CD14-positive monocyte (primary cell): ENCODE measurements around the gene TGFB2. TPM values are rescaled to one million over a fixed set of nuclear protein-coding genes. Genes with fewer than 3 reads are reported as not detected.

Experiments used
- DNase-seq, 3 donors: peaks; one replicate each; pipeline ENCODE4 v3.0.0-alpha.2; 2011 to 2022
- H2AFZ ChIP-seq: 2 replicates; pipeline ENCODE4 v1.6.0; 2012; ENCODE audit warnings: mild to moderate bottlenecking, low read depth, low read length, inconsistent platforms; ENCODE audit not compliant: insufficient read depth, poor library complexity, severe bottlenecking
- H3K27ac ChIP-seq, 2 donors: 1 replicate in 1 of 2; 2 replicates in 1 of 2; pipeline ENCODE4 v1.5.1; 2012 to 2013; ENCODE audit warnings: low read length in 2 of 2, control low read depth in 1 of 2, inconsistent platforms in 1 of 2, low read depth in 1 of 2, mild to moderate bottlenecking in 1 of 2
- H3K27me3 ChIP-seq, 2 donors: one replicate each; pipeline versions ENCODE4 v1.6.0 to v1.6.1; 2011 to 2013; ENCODE audit warnings: low read length in 2 of 2; ENCODE audit not compliant: control insufficient read depth in 2 of 2, insufficient read depth in 2 of 2
- H3K36me3 ChIP-seq, 2 donors: replicated peaks in 1 of 2; 1 replicate in 1 of 2; 2 replicates in 1 of 2; pipeline versions ENCODE4 v1.5.1 to v1.6.1; 2012 to 2013; ENCODE audit warnings: low read length in 2 of 2, control low read depth in 1 of 2, inconsistent platforms in 1 of 2, mild to moderate bottlenecking in 1 of 2; ENCODE audit not compliant: insufficient read depth in 2 of 2, control insufficient read depth in 1 of 2
- H3K4me1 ChIP-seq, 2 donors: 1 replicate in 1 of 2; 2 replicates in 1 of 2; pipeline versions ENCODE4 v1.5.1 to v1.6.1; 2012 to 2013; ENCODE audit warnings: low read length in 2 of 2, control low read depth in 1 of 2, inconsistent platforms in 1 of 2, mild to moderate bottlenecking in 1 of 2, moderate library complexity in 1 of 2; ENCODE audit not compliant: insufficient read depth in 2 of 2, control insufficient read depth in 1 of 2
- H3K4me2 ChIP-seq: replicated peaks from 2 replicates; pipeline ENCODE3; 2012; ENCODE audit warnings: low read length, moderate library complexity, mild to moderate bottlenecking; ENCODE audit not compliant: poor library complexity, severe bottlenecking; ENCODE audit errors: extremely low read depth
- H3K4me3 ChIP-seq, 3 experiments: fragments of 200-600 bp in 1 of 3; sonication (generic) in 1 of 3; replicated peaks in 1 of 3; 1 replicate in 2 of 3; 2 replicates in 1 of 3; pipeline ENCODE4 v1.5.1; 2011 to 2013; ENCODE audit warnings: low read length in 3 of 3, mild to moderate bottlenecking in 3 of 3, control low read depth in 2 of 3, low read depth in 2 of 3, inconsistent platforms in 1 of 3, moderate library complexity in 1 of 3
- H3K79me2 ChIP-seq: 2 replicates; pipeline ENCODE4 v1.6.0; 2012; ENCODE audit warnings: mild to moderate bottlenecking, control low read depth, inconsistent platforms, low read length, moderate library complexity; ENCODE audit not compliant: insufficient read depth
- H3K9ac ChIP-seq: 2 replicates; pipeline ENCODE4 v1.6.0; 2017; ENCODE audit warnings: low read length, mild to moderate bottlenecking; ENCODE audit not compliant: insufficient read depth, poor library complexity, severe bottlenecking
- H3K9me3 ChIP-seq, 2 donors: replicated peaks in 1 of 2; 1 replicate in 1 of 2; 2 replicates in 1 of 2; pipeline versions ENCODE4 v1.5.1 to v1.6.1; 2012 to 2013; ENCODE audit warnings: low read length in 2 of 2, control low read depth in 1 of 2; ENCODE audit not compliant: control insufficient read depth in 1 of 2, insufficient read depth in 1 of 2
- H4K20me1 ChIP-seq: 2 replicates; pipeline ENCODE4 v1.6.0; 2012; ENCODE audit warnings: mild to moderate bottlenecking, low read length, control low read depth, moderate library complexity; ENCODE audit not compliant: insufficient read depth
- H3K27ac Mint-ChIP-seq, 7 donors: one replicate each; pipeline ENCODE4 v1.8.0; 2020; ENCODE audit warnings: mild to moderate bottlenecking in 7 of 7, mixed read lengths in 7 of 7, moderate library complexity in 6 of 7, inconsistent platforms in 2 of 7
- H3K27me3 Mint-ChIP-seq, 3 donors: one replicate each; pipeline ENCODE4 v1.8.0; 2021 to 2022; ENCODE audit warnings: low read depth in 3 of 3, mild to moderate bottlenecking in 3 of 3, mixed read lengths in 3 of 3, moderate library complexity in 3 of 3, inconsistent platforms in 1 of 3
- H3K36me3 Mint-ChIP-seq, 2 donors: one replicate each; pipeline ENCODE4 v1.8.0; 2020; ENCODE audit warnings: mixed read lengths in 2 of 2, inconsistent platforms in 1 of 2, mild to moderate bottlenecking in 1 of 2
- H3K4me1 Mint-ChIP-seq: one replicate; pipeline ENCODE4 v1.8.0; 2020; ENCODE audit warnings: mild to moderate bottlenecking, mixed read lengths
- H3K4me3 Mint-ChIP-seq, 2 donors: one replicate each; pipeline ENCODE4 v1.8.0; 2020; ENCODE audit warnings: mild to moderate bottlenecking in 2 of 2, mixed read lengths in 2 of 2, moderate library complexity in 1 of 2
- H3K9me3 Mint-ChIP-seq, 7 donors: one replicate each; pipeline ENCODE4 v1.8.0; 2020 to 2022; ENCODE audit warnings: mixed read lengths in 7 of 7, mild to moderate bottlenecking in 6 of 7, moderate library complexity in 6 of 7, inconsistent platforms in 2 of 7
- CTCF ChIP-seq: fragments of 200-600 bp; IDR thresholded peaks from one replicate; pipeline ENCODE4 v1.8.0; 2022; ENCODE audit warnings: antibody characterized with exemption, mild to moderate bottlenecking
- WGBS: methylation state at CpG from one replicate; pipeline ENCODE4 v1.1.5; 2013; ENCODE audit warnings: missing lambda C conversion rate; ENCODE audit not compliant: insufficient coverage; 5-methylcytosine and 5-hydroxymethylcytosine counted together
- intact Hi-C, 2 donors: fragments of 100-400 bp; cut with micrococcal nuclease; formaldehyde crosslinking; loops; one replicate each; pipeline versions ENCODE4 v1.15.0 to v1.15.1; 2023
- polyA plus RNA-seq, 3 donors: library from polyadenylated mRNA; depleted of rRNA in 1 of 3; unstranded in 2 of 3; stranded (reverse) in 1 of 3; fragments of 300-500 nt in 2 of 3; fragments of >200 nt in 1 of 3; fragmentation: Illumina TruSeq in 2 of 3; gene quantifications; 1 replicate in 2 of 3; 2 replicates in 1 of 3; pipeline ENCODE4 v1.2.3, GENCODE V29; 2012 to 2021

The TGFB2 gene
- polyA plus RNA-seq, 3 donors: 0.01 TPM; not detected in 2

- H3K4me3 Mint-ChIP-seq: peak overlapping the region in 1 of 2 donors; percentile 53
- Histone ChIP-seq H3K9me3 (no peaks in the 10 kb centered on the region), H3K4me2 (peak overlapping the region; percentile 24), H4K20me1 (no peaks in the 10 kb centered on the region), H3K79me2 (no peaks in the 10 kb centered on the region), H3K27me3 (peaks cover 42 to 46% of the 10 kb centered on the region in 2 donors), H3K27ac (no peak overlapping the region), H3K36me3 (no peaks in the 10 kb centered on the region), H3K9ac (no peak overlapping the region), H3K4me1 (peaks cover 41 to 47% of the 10 kb centered on the region in 2 donors), H3K4me3 (no peak overlapping the region), H2AFZ (no peak overlapping the region)
- WGBS: no CpG with 5 or more reads among the region's 7 CpGs
- no peak for DNase-seq
- H3K9me3 Mint-ChIP-seq: peaks cover 0 to 12% (median 7%) of the 10 kb centered on the region in 7 donors
- peaks cover 10% of the 10 kb centered on the region in 2 donors for H3K36me3 Mint-ChIP-seq
- no peak overlapping the region for H3K27ac Mint-ChIP-seq
- intact Hi-C loops: no loop called here
- peaks cover 40% of the 10 kb centered on the region for H3K4me1 Mint-ChIP-seq
- peaks cover 9 to 36% (median 17%) of the 10 kb centered on the region in 3 donors for H3K27me3 Mint-ChIP-seq
- TF ChIP-seq CTCF: no peak
These were observed 4.9 kb downstream of the TGFB2 start for GRCh38 chr1:218350035-218350525.

- H3K27me3 Mint-ChIP-seq: peaks cover 9 to 35% (median 17%) of the 10 kb centered on the region in 3 donors
- H3K27ac ChIP-seq: no peak overlapping the region
These were observed 5.7 kb downstream of the TGFB2 start for GRCh38 chr1:218350801-218351266.

More at GRCh38 chr1:218350801-218351266, 5.7 kb downstream of the TGFB2 start:
- Histone ChIP-seq H3K9me3 (no peaks in the 10 kb centered on the region), H3K4me3 (peak overlapping the region in 2 of 3 experiments; percentile 70 to 83), H4K20me1 (no peaks in the 10 kb centered on the region), H3K36me3 (no peaks in the 10 kb centered on the region), H3K9ac (no peak overlapping the region), H3K79me2 (no peaks in the 10 kb centered on the region), H3K4me1 (peaks cover 34 to 39% of the 10 kb centered on the region in 2 donors), H3K27me3 (peaks cover 36 to 40% of the 10 kb centered on the region in 2 donors), H2AFZ (no peak overlapping the region), H3K4me2 (peak overlapping the region; percentile 76)
- H3K9me3 Mint-ChIP-seq: peaks cover 0 to 12% (median 7%) of the 10 kb centered on the region in 7 donors
- WGBS: no CpG with 5 or more reads among the region's 2 CpGs
- peak overlapping the region; percentile 83 to 92 for H3K4me3 Mint-ChIP-seq
- TF ChIP-seq CTCF: no peak
- intact Hi-C loops: no loop called here
- H3K36me3 Mint-ChIP-seq: peaks cover 10% of the 10 kb centered on the region in 2 donors
- peak in 1 of 3 donors; percentile 43 for DNase-seq
- H3K4me1 Mint-ChIP-seq: peaks cover 40% of the 10 kb centered on the region
- peak overlapping the region in 5 of 7 donors; percentile 81 to 93 (median 90) for H3K27ac Mint-ChIP-seq
